HepG2 (cell line): ENCODE data around the gene NDUFAF8. TPM values are rescaled to one million over a fixed set of nuclear protein-coding genes. Genes with fewer than 3 reads are reported as not detected.

ENCODE experiments used
- ATAC-seq: fragments of 200-7000 bp; cut with Tn5 transposase; 3 replicates; pipeline ENCODE4 v1.9.1; 2020; ENCODE audit warnings: mild to moderate bottlenecking, moderate library complexity
- BruUV-seq: library from RNA; stranded (reverse); fragments of 400-500 nt; replicated peaks from 2 replicates; lab custom pipeline; 2021; lab: Mats Ljungman, UMichigan
- CTCF ChIA-PET: fragments of 300-600 bp; formaldehyde crosslinking; extraction: SDS; loops from one replicate; lab custom pipeline; 2021; ENCODE audit warnings: low total read pairs, inconsistent platforms, low intra/inter-chr PET ratio; lab: Yijun Ruan, JAX
- POLR2A ChIA-PET: fragments of 350-600 bp; sonication (Branson Sonifier 250); formaldehyde crosslinking; loops from one replicate; lab custom pipeline; 2020; ENCODE audit warnings: antibody characterized with exemption, inconsistent platforms; lab: Yijun Ruan, JAX
- DNase-seq: peaks from one replicate; pipeline ENCODE4 v3.0.0-alpha.2; 2015; ENCODE audit warnings: low spot score
- FAIRE-seq: peaks from 3 replicates; lab custom pipeline; 2011; peaks lifted over from hg19 to GRCh38; lab: Jason Lieb, UNC
- H2AFZ ChIP-seq: one replicate; pipeline ENCODE4 v1.6.1; 2011; ENCODE audit warnings: low read length, inconsistent platforms
- H3K27ac ChIP-seq: fragments of 300-600 bp; 3 replicates; pipeline ENCODE4 v1.8.0; 2011; ENCODE audit warnings: mixed run types, mild to moderate bottlenecking, mixed read lengths, low read length, inconsistent platforms; ENCODE audit not compliant: insufficient read depth; ENCODE audit errors: extremely low read length
- H3K27me3 ChIP-seq, 2 experiments: fragments of 200-600 bp in 1 of 2; 2 replicates in 1 of 2; 3 replicates in 1 of 2; pipeline versions ENCODE4 v1.6.0 to v1.8.0; 2011; ENCODE audit warnings: low read length in 2 of 2, mild to moderate bottlenecking in 2 of 2, moderate library complexity in 2 of 2, inconsistent platforms in 1 of 2; ENCODE audit not compliant: insufficient read depth in 2 of 2, control insufficient read depth in 1 of 2
- H3K36me3 ChIP-seq, 2 experiments: fragments of 200-600 bp in 1 of 2; replicated peaks in 1 of 2; 2 replicates in 1 of 2; 3 replicates in 1 of 2; pipeline versions ENCODE4 v1.5.1 to v1.8.0; 2011; ENCODE audit warnings: low read length in 2 of 2, inconsistent platforms in 1 of 2; ENCODE audit not compliant: insufficient read depth in 2 of 2, control insufficient read depth in 1 of 2
- H3K4me1 ChIP-seq: 2 replicates; pipeline ENCODE4 v1.5.1; 2012; ENCODE audit warnings: low read length, inconsistent platforms; ENCODE audit not compliant: insufficient read depth
- H3K4me2 ChIP-seq: 2 replicates; pipeline ENCODE4 v1.6.0; 2011; ENCODE audit warnings: low read depth, low read length, inconsistent platforms
- H3K4me3 ChIP-seq, 3 experiments: fragments of 200-600 bp in 1 of 3; sonication (generic), shearing (Covaris generic) in 1 of 3; replicated peaks in 1 of 3; 2 replicates each; pipeline ENCODE4 v1.5.1; 2011 to 2016; ENCODE audit warnings: low read length in 3 of 3, inconsistent platforms in 2 of 3, low read depth in 2 of 3, mild to moderate bottlenecking in 2 of 3, control low read depth in 1 of 3, mixed read lengths in 1 of 3; ENCODE audit not compliant: insufficient read depth in 1 of 3
- H3K79me2 ChIP-seq: one replicate; pipeline ENCODE4 v1.6.1; 2011; ENCODE audit warnings: low read length, inconsistent platforms; ENCODE audit not compliant: insufficient read depth
- H3K9ac ChIP-seq: 2 replicates; pipeline ENCODE4 v1.6.0; 2011; ENCODE audit warnings: mild to moderate bottlenecking, low read depth, low read length, inconsistent platforms; ENCODE audit not compliant: insufficient read depth
- H3K9me3 ChIP-seq: 2 replicates; pipeline ENCODE4 v1.5.1; 2012; ENCODE audit warnings: mild to moderate bottlenecking, low read length
- H4K20me1 ChIP-seq: 2 replicates; pipeline ENCODE4 v1.6.0; 2011; ENCODE audit warnings: inconsistent platforms, mild to moderate bottlenecking, low read length, moderate library complexity; ENCODE audit not compliant: insufficient read depth
- ARID4A ChIP-seq: sonication (generic); formaldehyde crosslinking; IDR thresholded peaks from 2 replicates; pipeline ENCODE4 v1.5.0; 2020; ENCODE audit warnings: mild to moderate bottlenecking, missing genetic modification reagents, borderline replicate concordance
- CCAR2 ChIP-seq: fragments of 200-400 bp; formaldehyde crosslinking; optimal IDR thresholded peaks from 2 replicates; pipeline ENCODE3; 2018; ENCODE audit warnings: low read depth, mild to moderate bottlenecking, low read length, moderate library complexity
- FOXC1 ChIP-seq: sonication (generic); formaldehyde crosslinking; IDR thresholded peaks from 2 replicates; pipeline ENCODE4 v1.8.0; 2022; ENCODE audit warnings: mild to moderate bottlenecking, missing genetic modification reagents, borderline replicate concordance
- GABPB1 ChIP-seq: IDR thresholded peaks from 2 replicates; pipeline ENCODE4 v1.6.1; 2016; ENCODE audit warnings: mild to moderate bottlenecking, missing genetic modification reagents, moderate library complexity, missing compliant biosample characterization
- HDAC1 ChIP-seq: sonication (generic); formaldehyde crosslinking; IDR thresholded peaks from 2 replicates; pipeline ENCODE4 v1.5.1; 2020; ENCODE audit warnings: mild to moderate bottlenecking, missing genetic modification reagents
- HNRNPL ChIP-seq: fragments of 200-400 bp; formaldehyde crosslinking; IDR thresholded peaks from 2 replicates; pipeline ENCODE4 v1.6.1; 2017; ENCODE audit warnings: mild to moderate bottlenecking, low read depth, low read length
- KDM1A ChIP-seq: IDR thresholded peaks from 2 replicates; pipeline ENCODE4 v1.6.1; 2016; ENCODE audit warnings: missing compliant biosample characterization
- RXRA ChIP-seq: sonication (generic); formaldehyde crosslinking; IDR thresholded peaks from 2 replicates; pipeline ENCODE4 v1.5.1; 2020; ENCODE audit warnings: missing genetic modification reagents
- TARDBP ChIP-seq: sonication (generic); formaldehyde crosslinking; IDR thresholded peaks from 2 replicates; pipeline ENCODE4 v1.8.0; 2022; ENCODE audit warnings: mild to moderate bottlenecking, missing genetic modification reagents
- ZNF350 ChIP-seq: sonication (generic); formaldehyde crosslinking; IDR thresholded peaks from 2 replicates; pipeline ENCODE4 v1.4.0; 2020; ENCODE audit warnings: mild to moderate bottlenecking, low read depth, missing genetic modification reagents, borderline replicate concordance
- ZNF784 ChIP-seq: sonication (generic); formaldehyde crosslinking; IDR thresholded peaks from 2 replicates; pipeline ENCODE4 v1.5.1; 2020; ENCODE audit warnings: missing genetic modification reagents, mild to moderate bottlenecking, borderline replicate concordance
- ZNF883 ChIP-seq: sonication (generic); formaldehyde crosslinking; IDR thresholded peaks from 2 replicates; pipeline ENCODE4 v1.5.1; 2020; ENCODE audit warnings: mild to moderate bottlenecking, missing genetic modification reagents; ENCODE audit errors: not compliant biosample characterization
- ZNF891 ChIP-seq: sonication (generic); formaldehyde crosslinking; IDR thresholded peaks from 2 replicates; pipeline ENCODE4 v1.5.0; 2020; ENCODE audit warnings: mild to moderate bottlenecking, missing genetic modification reagents
- WGBS: methylation state at CpG from one replicate; pipeline ENCODE4 v1.1.6; 2017; ENCODE audit warnings: low lambda C conversion rate; 5-methylcytosine and 5-hydroxymethylcytosine counted together
- in situ Hi-C: cut with HindIII; loops from 2 replicates; pipeline ENCODE4 v1.10.0; 2017; ENCODE audit warnings: low pct_unique_long_range_greater_than_20kb; ENCODE audit not compliant: extremely low pct_ligation_motif_present
- intact Hi-C: fragments of 100-400 bp; cut with micrococcal nuclease; formaldehyde crosslinking; loops from one replicate; pipeline ENCODE4 v1.10.0; 2022; ENCODE audit not compliant: unreplicated experiment
- polyA plus RNA-seq, 8 experiments: library from polyadenylated mRNA; depleted of rRNA in 3 of 8; stranded (reverse) in 7 of 8; unstranded in 1 of 8; fragments of >200 nt; fragmentation: Illumina TruSeq in 4 of 8; extraction: Trizol in 4 of 8; gene quantifications; 2 replicates each; pipeline versions ENCODE4 v1.2.1 to v1.2.3, GENCODE V29; 2011 to 2016; ENCODE audit warnings: low read depth in 4 of 8, missing spikeins in 1 of 8, mixed read lengths in 1 of 8; ENCODE audit not compliant: insufficient read depth in 1 of 8
- total RNA-seq, 5 experiments: library from RNA; depleted of rRNA; stranded (reverse); fragments of >200 nt; fragmentation: Illumina TruSeq; extraction: Trizol; gene quantifications; 2 replicates each; pipeline ENCODE4 v1.2.3, GENCODE V29; 2016; ENCODE audit warnings: low read depth in 1 of 5
- TF ChIP-seq, protein P1 (sequence below): IDR thresholded peaks from 2 replicates; pipeline ENCODE4 v1.6.1; 2018; ENCODE audit warnings: missing genetic modification reagents, mild to moderate bottlenecking, missing compliant biosample characterization
- TF ChIP-seq, protein P2 (sequence below), 2 experiments: sonication (generic) in 1 of 2; formaldehyde crosslinking in 1 of 2; IDR thresholded peaks; 2 replicates each; pipeline versions ENCODE4 v1.4.0 to v1.6.1; 2018 to 2020; ENCODE audit warnings: missing genetic modification reagents in 2 of 2, borderline replicate concordance in 1 of 2, low read depth in 1 of 2, mild to moderate bottlenecking in 1 of 2, missing biosample characterization in 1 of 2

NDUFAF8 gene
- total and polyA plus RNA-seq, 2 of the 13 experiments (the other 11 are each of a cell fraction or from before 2014, with no cell fraction given), result 75.6 to 233 TPM

DNA sequence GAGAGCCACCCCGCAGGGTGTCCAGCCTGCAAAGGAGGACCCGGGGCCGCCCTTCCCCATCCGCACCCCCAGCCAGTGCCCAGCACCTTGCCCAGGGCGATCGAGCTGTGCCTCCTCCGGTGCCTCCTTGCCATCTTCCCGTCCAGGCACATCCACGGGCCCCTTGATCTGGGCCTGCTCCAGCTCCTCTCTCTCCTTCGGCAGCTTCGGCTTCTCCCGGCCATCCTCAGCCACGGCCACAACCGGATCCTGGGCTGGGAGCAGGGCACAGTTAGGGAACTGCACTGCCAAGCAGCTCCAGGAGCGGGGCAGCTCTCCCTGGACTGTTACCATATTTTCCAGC lies 13.8 kb downstream of the NDUFAF8 start:
- H3K27ac ChIP-seq, result peak overlapping the region; percentile 46
- CTCF ChIA-PET, result interaction anchor here (1.6 to 2.1 kb wide), 3 partner anchors 231 to 349 kb away, joined by 8 to 17 read pairs (median 12); no protein-coding TSS in a partner anchor
- no peak for DNase-seq
- ATAC-seq, result peak; percentile 5
- BruUV-seq, result no TSS peak
- FAIRE-seq, result no peak
- peaks cover 26% of the 10 kb centered on the region for H3K4me1 ChIP-seq
- no peaks in the 10 kb centered on the region for H3K79me2 ChIP-seq
- H4K20me1 ChIP-seq, result peaks cover 4% of the 10 kb centered on the region; the same call in 1 of the 2 replicates
- H3K9me3 ChIP-seq, result no peaks in the 10 kb centered on the region
- no peak overlapping the region for H2AFZ ChIP-seq
- POLR2A ChIA-PET, result interaction anchor here (1.0 kb wide), 1 partner anchor 261 kb away, joined by 3 read pairs; no protein-coding TSS in a partner anchor
- WGBS, result 66% methylated on average over 15 of the region's 15 CpGs
- H3K36me3 ChIP-seq, result peaks cover 16 to 25% of the 10 kb centered on the region in 2 experiments
- peak overlapping the region; percentile 41 for H3K4me2 ChIP-seq
- in situ Hi-C loops, result no loop called here
- H3K27me3 ChIP-seq, result no peaks in the 10 kb centered on the region
- intact Hi-C loops, result loop anchor here (1.0 to 2.0 kb wide), 3 partner anchors 231 to 348 kb away; no protein-coding TSS in a partner anchor
- H3K4me3 ChIP-seq, result peak overlapping the region in 1 of 3 experiments; percentile 9; a peak in 1 of 6 replicates
- peak overlapping the region; percentile 14; the same call in 1 of the 2 replicates for H3K9ac ChIP-seq
- TF ChIP-seq, protein P1, sequence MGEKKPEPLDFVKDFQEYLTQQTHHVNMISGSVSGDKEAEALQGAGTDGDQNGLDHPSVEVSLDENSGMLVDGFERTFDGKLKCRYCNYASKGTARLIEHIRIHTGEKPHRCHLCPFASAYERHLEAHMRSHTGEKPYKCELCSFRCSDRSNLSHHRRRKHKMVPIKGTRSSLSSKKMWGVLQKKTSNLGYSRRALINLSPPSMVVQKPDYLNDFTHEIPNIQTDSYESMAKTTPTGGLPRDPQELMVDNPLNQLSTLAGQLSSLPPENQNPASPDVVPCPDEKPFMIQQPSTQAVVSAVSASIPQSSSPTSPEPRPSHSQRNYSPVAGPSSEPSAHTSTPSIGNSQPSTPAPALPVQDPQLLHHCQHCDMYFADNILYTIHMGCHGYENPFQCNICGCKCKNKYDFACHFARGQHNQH, result 0 out of 2 replicates have a peak, but pooled peaks have one; percentile 23
- TF ChIP-seq GABPB1 (peak; percentile 26; the same call in 1 of the 2 replicates), FOXC1 (CRISPR knock-in tag) (0 out of 2 replicates have a peak, but pooled peaks have one; percentile 7), ZNF784 (CRISPR knock-in tag) (0 out of 2 replicates have a peak, but pooled peaks have one; percentile 53), ARID4A (CRISPR knock-in tag) (0 out of 2 replicates have a peak, but pooled peaks have one; percentile 47), HDAC1 (0 out of 2 replicates have a peak, but pooled peaks have one; percentile 46), KDM1A (CRISPR knock-in tag) (no peak), HNRNPL (0 out of 2 replicates have a peak, but pooled peaks have one; percentile 62), TARDBP (0 out of 2 replicates have a peak, but pooled peaks have one; percentile 37), ZNF883 (peak; percentile 34), RXRA (peak; percentile 2; the same call in 1 of the 2 replicates), CCAR2 (no peak), ZNF350 (CRISPR knock-in tag) (0 out of 2 replicates have a peak, but pooled peaks have one; percentile 18), ZNF891 (CRISPR knock-in tag) (0 out of 2 replicates have a peak, but pooled peaks have one; percentile 44)
- TF ChIP-seq, protein P2, sequence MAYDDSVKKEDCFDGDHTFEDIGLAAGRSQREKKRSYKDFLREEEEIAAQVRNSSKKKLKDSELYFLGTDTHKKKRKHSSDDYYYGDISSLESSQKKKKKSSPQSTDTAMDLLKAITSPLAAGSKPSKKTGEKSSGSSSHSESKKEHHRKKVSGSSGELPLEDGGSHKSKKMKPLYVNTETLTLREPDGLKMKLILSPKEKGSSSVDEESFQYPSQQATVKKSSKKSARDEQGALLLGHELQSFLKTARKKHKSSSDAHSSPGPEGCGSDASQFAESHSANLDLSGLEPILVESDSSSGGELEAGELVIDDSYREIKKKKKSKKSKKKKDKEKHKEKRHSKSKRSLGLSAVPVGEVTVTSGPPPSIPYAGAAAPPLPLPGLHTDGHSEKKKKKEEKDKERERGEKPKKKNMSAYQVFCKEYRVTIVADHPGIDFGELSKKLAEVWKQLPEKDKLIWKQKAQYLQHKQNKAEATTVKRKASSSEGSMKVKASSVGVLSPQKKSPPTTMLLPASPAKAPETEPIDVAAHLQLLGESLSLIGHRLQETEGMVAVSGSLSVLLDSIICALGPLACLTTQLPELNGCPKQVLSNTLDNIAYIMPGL (CRISPR knock-in tag; IDR thresholded peaks at IDR 0.05; ENCODE audit: borderline replicate concordance in 1 of 2, low read depth in 1 of 2), result no peak
